HG02571 (cell line): ENCODE data around the gene UTF1.
"Not testable (repeated sequence)": the region's sequence is repeated elsewhere in the genome, so short reads cannot be mapped to it uniquely, and the experiment has no call there.

Experiments
- ATAC-seq: cut with Tn5 transposase; IDR thresholded peaks from one replicate; pipeline ENCODE4 v1.9.1; 2021; ENCODE audit warnings: mild to moderate bottlenecking, moderate library complexity; ENCODE audit not compliant: unreplicated experiment

The UTF1 gene

DNA sequence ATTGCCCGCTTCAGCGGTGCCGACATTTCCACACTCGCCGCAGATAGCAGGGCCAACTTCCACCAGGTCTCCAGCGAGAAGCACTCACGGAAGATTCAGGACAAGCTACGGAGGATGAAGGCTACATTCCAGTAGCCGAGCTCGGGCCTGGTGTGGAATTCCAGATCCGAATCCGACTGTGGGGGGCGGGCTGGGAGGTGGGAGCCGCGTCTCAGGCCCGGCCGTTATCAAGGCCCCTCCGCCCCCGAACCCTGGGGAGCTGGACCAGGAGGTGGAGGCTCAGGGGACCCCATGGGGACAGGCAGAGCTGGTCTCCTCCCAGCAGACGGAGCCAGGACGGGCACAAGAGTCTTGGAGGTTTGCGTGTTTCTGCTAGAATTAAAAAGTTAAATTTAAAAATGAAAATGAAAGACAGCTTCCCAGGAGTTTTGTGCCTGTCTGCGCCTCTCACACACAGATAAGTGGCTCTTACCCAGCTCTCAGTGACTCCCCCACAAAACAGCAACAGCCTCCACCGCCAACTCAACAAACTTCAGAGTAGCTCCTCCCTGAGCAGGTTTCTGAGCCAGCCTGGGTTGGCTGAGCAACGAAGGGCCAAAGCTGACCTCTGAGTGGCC lies 5.2 kb upstream of the UTF1 start:
- ATAC-seq = no peak

DNA sequence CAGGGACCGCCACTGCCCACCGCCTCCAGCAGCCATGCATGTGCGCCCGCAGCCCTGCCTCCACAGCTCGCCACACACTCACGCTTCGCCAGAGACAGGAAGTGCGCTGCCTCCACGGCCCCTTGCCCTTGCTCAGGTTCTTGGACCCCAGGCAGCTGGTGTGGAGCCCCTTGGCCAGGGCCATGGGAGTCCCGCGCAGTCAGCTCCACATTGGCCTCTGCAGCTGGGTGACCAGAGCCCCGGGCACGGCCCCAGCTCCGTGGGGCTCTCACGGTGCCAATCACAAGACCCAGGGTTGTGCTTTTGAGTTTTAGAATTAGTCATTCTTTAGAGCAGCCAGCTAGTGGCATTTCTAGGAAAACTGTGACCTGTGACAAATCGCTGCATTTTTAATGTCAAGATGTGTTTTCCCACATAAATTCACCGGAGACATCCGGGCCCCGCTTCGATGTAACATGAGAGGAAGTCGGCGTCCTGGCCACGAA lies 4.3 kb upstream of the UTF1 start:
- ATAC-seq = no peak

DNA sequence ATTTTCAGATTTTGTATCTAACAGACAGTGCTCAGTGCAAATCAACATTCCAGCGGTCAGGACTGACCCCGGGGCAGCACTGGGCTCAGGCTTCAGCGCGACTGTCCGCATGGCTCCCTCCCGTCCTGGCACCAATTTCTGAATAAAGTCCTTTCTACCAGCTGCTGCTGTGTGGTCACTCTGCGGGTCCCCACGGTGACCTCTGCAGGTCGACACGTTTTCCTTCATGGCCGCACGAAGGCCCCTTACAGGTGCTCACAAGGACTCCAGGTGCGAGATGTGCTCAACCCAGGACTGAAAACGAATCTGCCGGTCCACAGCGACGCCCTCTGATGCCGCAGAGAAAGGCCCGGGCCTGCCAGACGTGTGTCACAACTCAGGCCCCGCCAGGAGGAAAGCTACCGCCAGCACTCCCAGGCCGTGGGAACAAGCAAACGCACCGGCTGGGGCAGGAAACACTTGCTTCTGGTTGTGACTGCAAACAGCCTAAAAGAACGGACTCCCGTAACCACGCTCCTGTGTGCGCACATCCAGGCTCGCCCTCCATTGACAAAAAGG lies 3.7 kb upstream of the UTF1 start:
- ATAC-seq = no peak

DNA sequence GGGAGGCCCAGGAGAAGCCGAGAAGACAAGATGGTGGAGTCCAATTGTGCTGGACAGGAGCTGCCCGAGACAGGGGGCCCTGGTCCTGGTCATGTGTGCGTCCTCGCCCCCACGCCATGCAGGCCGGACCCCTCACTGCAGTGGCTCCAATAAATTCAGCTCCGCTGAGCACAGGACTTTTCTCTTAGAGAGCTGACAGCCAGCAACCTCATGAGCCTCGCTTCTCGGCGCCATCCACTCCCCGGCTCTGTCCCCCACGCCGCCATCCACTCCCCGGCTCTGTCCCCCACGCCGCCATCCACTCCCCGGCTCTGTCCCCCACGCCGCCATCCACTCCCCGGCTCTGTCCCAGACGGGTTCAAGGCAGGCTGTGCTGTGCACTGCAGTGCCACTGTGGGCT lies 2.8 kb upstream of the UTF1 start:
- no peak for ATAC-seq

DNA sequence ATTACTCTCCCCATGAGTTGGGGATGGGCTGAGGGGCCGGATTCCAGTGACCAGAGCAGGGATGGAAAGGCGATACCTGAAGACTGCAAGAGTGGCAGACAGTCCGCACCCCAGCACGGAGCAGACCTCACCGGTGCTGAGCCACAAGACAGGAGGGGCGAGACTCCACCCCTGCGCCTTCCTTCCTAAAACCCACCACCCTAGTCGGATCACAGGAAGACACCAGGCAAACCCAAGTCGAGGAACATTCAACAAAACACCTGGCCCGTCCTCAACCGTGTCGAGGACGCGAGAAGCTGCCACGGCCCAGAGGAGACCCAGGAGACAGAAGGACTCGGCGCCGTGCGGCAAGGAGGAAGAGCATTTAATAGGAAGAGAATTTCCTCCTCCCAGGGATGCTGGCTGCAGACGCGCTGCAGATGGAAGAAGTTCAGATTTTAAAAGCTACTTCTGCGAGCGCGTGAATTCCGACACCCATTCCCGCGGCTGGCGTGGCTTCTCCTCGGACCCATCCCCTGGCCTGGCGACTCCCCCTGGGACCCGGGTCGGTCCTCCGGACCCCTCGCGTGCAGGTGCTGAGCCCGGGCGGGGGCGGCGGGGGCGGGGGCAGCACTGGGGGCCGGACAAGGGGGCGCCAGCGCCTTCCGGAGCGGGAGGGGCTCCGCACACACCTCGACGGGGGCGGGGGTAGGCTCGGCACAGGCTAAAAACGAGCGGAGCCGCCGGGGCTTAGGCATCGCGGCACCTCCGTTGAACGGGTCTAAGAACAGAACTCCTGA lies 563 bp upstream of the UTF1 start:
- ATAC-seq = no peak

DNA sequence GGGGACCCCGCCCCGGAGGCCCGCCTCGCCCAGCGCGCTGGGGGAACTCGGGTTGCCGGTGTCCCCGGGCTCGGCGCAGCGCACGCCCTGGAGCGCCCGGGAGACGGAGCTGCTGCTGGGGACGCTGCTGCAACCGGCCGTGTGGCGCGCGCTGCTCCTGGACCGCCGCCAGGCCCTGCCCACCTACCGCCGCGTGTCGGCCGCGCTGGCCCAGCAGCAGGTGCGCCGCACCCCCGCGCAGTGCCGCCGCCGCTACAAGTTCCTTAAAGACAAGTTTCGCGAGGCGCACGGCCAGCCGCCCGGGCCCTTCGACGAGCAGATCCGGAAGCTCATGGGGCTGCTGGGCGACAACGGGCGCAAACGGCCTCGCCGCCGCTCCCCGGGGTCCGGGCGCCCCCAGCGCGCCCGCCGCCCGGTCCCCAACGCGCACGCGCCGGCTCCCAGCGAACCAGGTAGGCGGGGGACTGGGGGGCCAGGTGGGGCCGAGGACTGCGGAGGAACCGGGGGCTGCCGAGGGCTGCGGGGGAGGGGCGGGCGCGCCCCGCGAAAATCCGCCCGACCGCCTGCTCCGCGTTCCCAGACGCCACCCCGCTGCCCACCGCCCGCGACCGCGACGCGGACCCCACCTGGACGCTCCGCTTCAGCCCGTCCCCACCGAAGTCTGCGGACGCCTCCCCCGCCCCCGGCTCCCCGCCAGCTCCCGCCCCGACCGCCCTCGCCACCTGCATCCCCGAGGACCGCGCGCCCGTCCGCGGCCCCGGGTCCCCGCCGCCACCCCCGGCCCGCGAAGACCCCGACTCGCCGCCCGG lies 574 bp downstream of the UTF1 start:
- ATAC-seq = no peak

DNA sequence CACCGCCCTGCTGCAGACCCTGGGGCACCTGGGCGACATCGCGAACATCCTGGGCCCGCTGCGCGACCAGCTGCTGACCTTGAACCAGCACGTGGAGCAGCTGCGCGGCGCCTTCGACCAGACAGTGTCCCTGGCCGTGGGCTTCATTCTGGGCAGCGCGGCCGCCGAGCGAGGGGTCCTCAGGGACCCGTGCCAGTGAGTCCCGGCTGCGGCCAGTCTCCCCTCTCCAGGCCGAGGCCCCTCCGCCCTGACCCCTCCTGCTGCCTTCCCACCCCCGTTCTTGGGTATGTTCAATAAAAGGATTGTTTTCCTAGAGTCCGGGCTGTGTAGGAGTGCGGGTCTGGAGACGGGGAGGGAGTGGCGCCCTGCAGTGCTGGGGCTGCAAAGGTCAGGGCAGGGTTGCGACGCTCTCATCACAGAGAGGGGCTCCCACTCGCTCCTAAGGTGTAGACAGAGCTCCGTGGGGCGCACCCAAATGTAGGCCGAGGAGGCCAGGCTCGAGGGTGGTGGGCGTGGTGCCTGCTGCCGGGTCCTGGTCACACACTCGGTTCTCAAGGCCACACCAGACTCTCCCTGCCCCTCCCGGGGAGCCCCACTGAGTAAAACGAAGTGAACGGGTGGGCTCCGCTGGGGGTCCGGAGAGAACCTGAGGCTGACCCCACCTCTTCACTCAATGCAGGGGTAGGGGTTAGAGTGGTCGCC lies 1.4 kb downstream of the UTF1 start:
- no peak for ATAC-seq

DNA sequence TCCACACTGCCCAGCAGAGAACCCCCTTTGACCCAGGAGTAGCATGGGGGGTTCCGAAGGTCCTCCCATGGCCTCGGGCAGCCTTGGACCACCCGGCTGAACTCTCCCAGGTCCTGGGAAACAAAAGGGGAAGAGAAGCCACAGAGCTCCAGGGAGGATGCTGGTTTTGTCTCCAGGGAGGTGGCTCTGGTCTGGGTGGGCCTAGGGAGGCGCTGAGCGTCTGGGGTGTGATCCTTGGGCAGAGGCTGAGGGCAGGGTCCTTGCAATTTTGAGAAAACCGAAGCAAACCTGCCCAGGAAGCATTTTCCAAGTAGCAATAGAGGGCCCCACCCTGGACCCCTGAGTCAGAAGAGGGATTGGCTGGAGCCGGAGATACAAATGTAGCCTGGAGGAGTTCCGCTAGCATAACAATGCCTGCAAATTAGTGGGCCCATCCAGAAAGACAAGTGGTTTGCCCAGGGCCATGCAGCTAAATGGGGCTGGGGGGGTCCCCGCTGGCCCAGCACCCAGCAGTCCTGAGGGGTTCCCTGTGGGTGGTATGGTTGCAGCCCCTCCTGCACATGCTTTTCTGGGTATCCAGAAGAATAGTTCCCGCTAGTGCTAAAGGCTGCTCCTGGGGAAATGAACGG lies 2.0 kb downstream of the UTF1 start:
- no peak for ATAC-seq

DNA sequence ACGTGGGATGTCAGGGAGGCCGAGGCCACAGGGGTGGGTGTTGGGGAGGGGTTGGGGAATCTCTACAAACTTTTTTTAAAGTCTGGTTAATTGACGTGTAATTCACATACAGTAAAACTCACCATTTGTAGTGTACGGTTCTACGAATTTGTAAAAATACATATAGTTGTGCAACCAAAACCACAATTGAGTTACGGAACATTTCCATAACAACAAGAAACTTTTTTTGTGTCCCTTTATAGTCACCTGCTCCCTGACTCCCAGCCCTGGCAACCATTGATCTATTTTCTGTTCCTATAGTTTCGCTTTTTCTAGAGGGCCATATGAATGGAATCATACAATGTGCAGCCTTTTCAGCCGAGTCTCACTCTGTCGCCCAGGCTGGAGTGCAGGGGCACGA lies 4.8 kb downstream of the UTF1 start:
- ATAC-seq = not testable (repeated sequence)

DNA sequence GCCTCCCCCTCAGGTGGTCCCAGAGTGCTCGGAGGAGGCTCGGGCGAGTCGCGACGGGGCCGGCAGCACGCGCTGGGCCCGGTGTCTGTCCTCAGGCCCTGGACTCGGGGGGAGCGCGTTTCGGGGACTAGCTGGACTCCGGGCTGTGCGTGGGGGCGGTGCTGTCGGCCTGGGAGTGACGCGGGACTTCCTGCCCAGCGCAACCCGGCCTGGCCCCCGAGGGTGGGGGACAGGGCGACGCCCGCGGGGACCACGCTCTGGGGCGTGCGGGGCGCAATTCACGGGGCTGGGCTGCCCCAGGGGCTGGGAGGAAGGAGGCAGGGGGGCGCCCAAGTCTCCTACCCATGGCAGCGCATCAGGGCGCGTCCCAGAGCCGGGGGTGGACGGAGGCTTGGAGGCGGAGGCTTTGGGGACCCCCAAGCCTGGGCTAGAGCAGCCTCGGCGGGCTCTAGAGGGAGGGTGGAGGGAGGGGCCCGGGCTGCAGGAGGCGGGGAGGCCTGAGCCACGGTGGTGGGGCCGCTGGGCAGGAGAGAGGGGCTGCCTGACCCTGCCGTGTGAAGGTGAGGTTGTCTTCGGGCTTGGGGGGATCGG lies 5.3 kb downstream of the UTF1 start:
- no peak for ATAC-seq

DNA sequence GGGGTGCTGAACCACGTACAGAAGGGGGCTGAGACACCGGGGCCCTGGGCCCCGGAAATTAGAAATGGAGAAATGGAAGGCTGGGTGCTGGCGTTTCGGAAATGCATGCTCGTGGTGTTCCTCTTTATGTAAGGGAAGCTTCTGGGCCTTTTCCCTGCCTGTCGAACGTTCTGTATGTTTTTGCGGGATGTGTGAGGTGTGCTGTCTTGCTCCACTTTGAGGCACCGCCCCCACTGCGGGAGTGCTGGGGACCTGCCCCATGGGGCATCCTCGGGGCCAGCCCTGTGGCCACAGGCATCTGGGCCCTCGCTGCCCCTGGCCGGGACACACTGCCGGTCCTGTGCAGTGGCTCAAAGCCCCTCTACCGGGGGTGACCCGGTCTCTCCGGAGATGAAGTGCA lies 5.9 kb downstream of the UTF1 start:
- no peak for ATAC-seq

DNA sequence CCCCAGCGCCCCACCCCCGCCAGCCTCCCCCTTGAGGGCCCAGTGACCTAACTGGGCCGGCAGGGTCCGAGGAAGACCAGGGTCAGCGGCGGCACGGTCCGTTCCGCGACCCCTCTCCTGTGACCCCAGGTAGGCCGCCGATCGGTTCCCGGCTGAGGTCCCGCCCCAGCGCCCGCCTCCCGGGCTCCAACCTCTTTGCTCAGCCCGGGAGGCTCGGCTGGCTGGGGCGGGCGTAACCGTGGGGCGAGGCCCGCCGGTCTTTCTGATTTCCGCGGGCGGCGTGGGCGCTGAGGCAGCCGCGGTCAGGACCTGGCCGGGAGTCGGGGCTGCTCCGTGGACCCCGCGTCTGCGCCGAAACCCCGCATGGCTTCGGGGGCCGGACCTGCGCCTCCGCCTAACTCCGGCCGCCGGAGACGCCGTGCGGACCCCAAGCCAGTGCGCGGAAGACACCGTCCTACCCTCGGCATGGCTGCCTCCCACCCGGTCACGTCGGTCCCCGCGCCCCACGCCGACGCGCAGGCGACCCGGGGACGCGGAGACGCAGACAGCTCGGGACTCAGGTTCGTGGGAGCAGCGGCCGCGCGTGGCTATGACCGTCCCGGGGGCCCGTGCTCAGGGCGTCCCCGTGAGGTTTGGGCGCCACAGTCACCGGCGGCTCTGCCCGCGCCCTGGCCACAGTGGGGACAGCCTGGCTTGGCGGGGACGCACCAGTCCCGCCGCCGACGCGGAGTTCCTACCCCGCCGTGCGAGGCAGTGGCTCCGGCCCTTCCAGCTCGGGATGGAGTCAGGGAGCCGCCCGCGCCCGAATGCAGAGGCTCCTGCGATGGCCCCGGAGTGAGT lies 6.6 kb downstream of the UTF1 start:
- ATAC-seq = no peak

DNA sequence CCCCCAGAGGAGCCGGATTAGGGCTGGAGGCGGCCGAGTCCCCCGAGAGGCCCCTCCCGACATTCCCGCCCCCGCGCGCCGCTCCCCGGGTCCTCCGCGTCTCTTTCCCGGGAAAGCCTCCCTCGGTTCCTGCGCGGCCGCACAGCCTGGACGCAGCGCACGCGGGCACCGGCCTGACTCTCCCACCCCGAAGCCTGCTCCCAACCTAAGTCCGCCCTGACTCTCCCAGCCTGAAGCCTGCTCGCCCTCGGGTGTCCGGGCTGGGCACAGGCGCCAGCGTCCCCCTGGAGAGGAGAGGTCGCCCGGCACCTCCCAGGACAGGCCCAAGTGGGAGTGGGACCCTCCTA lies 7.2 kb downstream of the UTF1 start:
- no peak for ATAC-seq

DNA sequence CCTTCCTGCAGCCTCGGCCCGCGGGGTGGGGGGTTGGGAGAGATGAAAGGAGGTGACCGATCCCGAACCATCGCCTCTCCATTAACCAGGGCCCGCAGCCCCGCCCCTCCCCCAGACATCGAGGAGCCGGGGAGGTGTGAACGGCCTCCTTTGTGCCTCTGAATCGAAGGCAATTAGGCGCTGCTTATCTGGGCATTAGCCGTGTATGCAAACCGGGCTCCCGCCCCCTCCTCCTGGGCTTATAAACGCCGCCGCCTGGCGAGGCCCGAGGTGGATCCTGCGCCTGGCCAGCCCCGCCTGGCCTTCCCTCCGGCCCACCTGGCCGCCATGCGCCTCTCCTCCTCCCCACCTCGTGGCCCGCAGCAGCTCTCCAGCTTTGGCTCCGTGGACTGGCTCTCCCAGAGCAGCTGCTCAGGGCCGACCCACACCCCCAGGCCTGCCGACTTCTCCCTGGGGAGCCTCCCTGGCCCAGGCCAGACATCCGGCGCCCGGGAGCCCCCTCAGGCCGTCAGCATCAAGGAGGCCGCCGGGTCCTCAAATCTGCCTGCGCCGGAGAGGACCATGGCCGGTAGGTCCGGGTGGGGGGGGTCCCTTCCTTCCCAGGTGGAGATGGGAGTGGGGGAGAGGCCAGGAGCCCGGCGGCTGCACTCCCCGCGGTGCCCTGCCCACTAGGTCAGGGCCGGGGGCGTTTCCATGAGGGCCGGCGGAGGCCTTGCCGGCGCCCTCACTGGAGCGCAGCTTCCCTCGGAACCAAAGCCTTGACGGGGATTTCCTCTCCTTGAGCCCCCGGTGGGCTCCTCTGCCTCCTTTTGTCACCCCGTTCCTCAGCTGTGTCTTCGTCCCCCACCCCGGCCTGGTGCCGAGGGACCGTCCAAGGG lies 7.8 kb downstream of the UTF1 start, which contains the start of gene VENTX:
VENTX (plus strand) TSS at position 268 of the 878 bp plus-strand sequence; CDS start at position 328, 60 bp downstream.
- ATAC-seq = no peak

DNA sequence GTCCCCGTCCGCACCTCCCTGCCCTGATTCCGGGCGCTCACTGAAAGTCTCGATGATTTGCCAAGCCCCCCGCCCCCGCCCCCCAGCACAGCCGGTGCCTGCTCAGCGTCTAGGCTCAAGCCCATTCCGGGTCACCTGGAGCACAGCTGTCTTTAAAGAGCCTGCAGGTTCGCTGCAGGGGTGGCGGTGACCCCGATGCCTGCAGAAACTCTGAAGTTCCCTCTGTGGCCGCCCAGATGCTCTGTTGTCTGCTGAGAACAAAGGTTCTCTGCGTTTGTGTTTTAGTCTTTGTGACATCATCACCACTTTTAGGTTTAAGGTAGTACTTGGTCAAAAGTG lies 8.4 kb downstream of the UTF1 start:
- ATAC-seq = no peak

DNA sequence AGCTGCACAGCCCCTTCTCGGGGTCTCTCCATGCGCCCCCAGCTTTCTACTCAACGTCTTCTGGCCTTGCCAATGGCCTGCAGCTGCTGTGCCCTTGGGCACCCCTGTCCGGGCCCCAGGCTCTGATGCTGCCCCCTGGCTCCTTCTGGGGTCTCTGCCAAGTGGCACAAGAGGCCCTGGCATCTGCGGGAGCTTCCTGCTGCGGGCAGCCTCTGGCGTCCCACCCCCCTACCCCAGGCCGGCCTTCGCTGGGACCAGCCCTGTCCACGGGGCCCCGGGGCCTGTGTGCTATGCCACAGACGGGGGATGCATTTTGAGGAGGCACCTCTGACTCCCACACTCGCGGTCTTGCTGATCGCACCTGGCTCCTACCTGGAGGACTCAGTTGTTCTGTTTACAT lies 10.0 kb downstream of the UTF1 start:
- ATAC-seq = no peak

DNA sequence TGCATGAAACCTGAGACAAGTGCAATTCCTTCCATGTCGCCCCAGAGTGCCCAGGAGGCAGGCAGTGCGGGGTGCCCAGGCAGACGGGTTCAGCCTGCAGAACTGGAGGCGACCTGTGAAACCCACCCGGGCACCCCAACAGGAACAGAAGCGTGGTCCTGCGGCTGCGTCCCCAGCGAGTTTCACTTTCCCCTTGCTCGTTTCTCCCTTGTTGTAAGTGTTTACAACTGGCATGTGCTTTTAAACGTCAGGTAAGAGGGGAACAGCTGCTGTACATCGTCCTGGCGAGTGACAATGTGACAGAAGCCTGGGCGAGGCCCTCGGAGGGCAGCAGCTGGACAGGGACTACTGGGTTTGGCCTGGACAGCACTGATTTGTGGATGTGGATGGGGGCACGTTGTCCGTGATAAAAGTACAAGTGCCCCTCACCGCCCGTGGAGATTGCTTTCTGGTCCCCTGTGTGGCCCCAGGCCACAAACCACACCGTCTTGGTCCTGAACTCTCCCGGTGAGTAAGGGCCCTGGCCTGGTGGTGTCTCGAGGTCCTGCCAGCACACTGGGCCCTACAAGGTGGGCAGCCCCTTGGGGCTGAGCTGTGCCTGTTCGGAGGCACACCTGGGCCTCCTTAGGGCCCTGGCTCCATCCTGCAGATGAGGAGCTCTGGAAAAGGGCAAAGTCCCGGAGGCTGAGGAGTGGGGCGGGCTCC lies 11.6 kb downstream of the UTF1 start:
- ATAC-seq = no peak
